Memory B cell (primary cell): Measurements from ENCODE around the gene GOLGA8A.
"Not testable (repeated sequence)": the region's sequence is repeated elsewhere in the genome, so short reads cannot be mapped to it uniquely, and the experiment has no call there.

Experiments
- ATAC-seq: fragments of 150-1000 bp; cut with Tn5 transposase; 2 replicates; pipeline ENCODE4 v1.10.0; 2021; ENCODE audit warnings: low read depth, mild to moderate bottlenecking, moderate library complexity
- DNase-seq, 2 donors: peaks; one replicate each; pipeline ENCODE4 v3.0.0; 2022; ENCODE audit warnings: low spot score in 2 of 2
- H3K27ac Mint-ChIP-seq: one replicate; pipeline ENCODE4 v1.8.0; 2022; ENCODE audit warnings: mild to moderate bottlenecking, moderate library complexity, mixed read lengths
- H3K27me3 Mint-ChIP-seq: one replicate; pipeline ENCODE4 v1.8.0; 2022; ENCODE audit warnings: mixed read lengths
- H3K36me3 Mint-ChIP-seq: one replicate; pipeline ENCODE4 v1.8.0; 2022; ENCODE audit warnings: mild to moderate bottlenecking, mixed read lengths
- H3K4me1 Mint-ChIP-seq: one replicate; pipeline ENCODE4 v1.8.0; 2022; ENCODE audit warnings: mixed read lengths
- H3K4me3 Mint-ChIP-seq: one replicate; pipeline ENCODE4 v1.8.0; 2022; ENCODE audit warnings: mild to moderate bottlenecking, moderate library complexity, mixed read lengths
- H3K9me3 Mint-ChIP-seq: one replicate; pipeline ENCODE4 v1.8.0; 2022; ENCODE audit warnings: mixed read lengths

GOLGA8A gene

DNA sequence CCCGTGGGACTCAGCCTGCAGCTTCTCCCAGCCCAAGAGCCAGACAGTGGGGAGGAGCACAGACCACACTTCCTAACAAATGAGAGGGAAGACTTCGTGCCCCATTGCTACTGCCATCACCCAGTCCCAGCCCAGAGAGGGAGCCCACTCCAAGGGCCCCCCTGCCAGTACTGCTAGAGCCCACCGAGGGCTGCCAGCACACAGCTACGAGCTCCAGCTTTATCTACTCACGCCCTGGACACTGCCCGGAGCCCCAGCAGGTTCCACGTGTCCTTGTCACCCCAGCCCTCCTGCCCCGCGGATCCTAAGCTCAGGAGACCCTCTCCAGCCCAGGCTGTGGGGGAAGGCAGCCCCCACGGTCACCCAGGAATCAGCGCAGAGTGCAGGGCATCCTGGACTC lies 1.9 kb downstream of the GOLGA8A start:
- peaks cover 16% of the 10 kb centered on the region for H3K4me1 Mint-ChIP-seq
- no peaks in the 10 kb centered on the region for H3K9me3 Mint-ChIP-seq
- DNase-seq (no peak), ATAC-seq (no peak)
- no peaks in the 10 kb centered on the region for H3K27me3 Mint-ChIP-seq
- H3K27ac Mint-ChIP-seq: no peak overlapping the region
- H3K4me3 Mint-ChIP-seq: peak overlapping the region; percentile 44
- H3K36me3 Mint-ChIP-seq: peaks cover 8% of the 10 kb centered on the region

- peaks cover 18% of the 10 kb centered on the region for H3K4me1 Mint-ChIP-seq
These were observed 2.8 kb downstream of the GOLGA8A start for GRCh38 chr15:34434627-34435305.

DNA sequence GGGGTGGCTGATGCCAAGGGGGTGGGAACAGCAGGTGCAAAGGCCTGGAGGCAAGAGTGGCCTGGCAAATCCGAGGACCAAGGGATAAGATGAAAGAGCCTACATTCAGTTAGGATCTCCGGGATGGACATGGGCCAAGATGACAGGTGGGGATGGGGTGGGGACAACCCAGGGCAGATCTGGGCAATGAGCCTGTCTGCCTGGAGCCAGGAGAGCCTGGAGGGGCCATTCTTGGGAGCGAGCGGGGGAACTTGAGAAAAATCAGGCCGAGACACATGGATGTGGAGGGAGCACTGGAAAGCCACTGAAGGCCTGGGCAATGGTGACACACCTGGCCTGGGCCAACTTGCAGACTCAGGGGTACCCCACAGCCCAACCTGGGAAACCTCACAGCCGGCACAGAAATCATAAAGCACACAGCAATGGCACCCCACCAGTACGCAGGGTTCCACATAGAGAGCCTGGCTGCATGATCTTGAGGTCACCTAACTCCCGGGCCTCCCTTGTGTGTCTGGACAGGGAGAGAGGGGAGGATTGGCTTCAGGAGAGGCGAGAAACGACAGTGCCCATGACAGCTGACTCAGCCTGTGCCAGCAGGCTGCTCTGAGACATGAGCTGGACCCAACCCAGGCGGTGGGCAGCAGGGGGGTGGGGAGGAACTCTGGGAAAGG lies 3.5 kb downstream of the GOLGA8A start:
- not testable (repeated sequence) for H3K27ac Mint-ChIP-seq, ATAC-seq, H3K27me3 Mint-ChIP-seq, H3K9me3 Mint-ChIP-seq, H3K36me3 Mint-ChIP-seq, H3K4me3 Mint-ChIP-seq, DNase-seq
- H3K4me1 Mint-ChIP-seq: peaks cover 18% of the 10 kb centered on the region

More at GRCh38 chr15:34434627-34435305, 2.8 kb downstream of the GOLGA8A start:
- Mint-ChIP-seq H3K36me3 (peaks cover 8% of the 10 kb centered on the region), H3K27me3 (no peaks in the 10 kb centered on the region), H3K4me3 (no peak overlapping the region), H3K9me3 (no peaks in the 10 kb centered on the region), H3K27ac (no peak overlapping the region)
- DNase-seq (no peak), ATAC-seq (no peak)

DNA sequence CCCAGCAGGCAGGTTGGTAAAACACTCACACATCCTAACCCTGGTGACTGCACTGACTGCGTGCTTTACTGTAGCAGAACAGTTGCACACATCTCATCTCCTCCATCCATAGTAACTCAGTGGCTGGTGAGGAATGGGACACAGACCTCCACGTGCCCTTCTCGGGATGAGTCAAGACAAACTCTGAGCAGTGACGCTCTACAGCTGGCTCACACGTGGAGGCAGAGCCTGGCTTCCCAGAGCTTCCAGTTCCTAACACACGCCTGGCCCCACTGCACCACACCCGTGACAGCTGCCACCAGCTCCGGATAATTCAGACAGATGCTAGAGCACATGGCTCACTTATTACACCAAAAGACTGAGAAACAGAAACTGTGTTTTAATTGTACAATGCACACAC lies 7.0 kb downstream of the GOLGA8A start:
- ATAC-seq, H3K27ac Mint-ChIP-seq, H3K27me3 Mint-ChIP-seq, DNase-seq, H3K4me3 Mint-ChIP-seq, H3K9me3 Mint-ChIP-seq: not testable (repeated sequence)
- peaks cover 11% of the 10 kb centered on the region for H3K36me3 Mint-ChIP-seq
- H3K4me1 Mint-ChIP-seq: peaks cover 14% of the 10 kb centered on the region

DNA sequence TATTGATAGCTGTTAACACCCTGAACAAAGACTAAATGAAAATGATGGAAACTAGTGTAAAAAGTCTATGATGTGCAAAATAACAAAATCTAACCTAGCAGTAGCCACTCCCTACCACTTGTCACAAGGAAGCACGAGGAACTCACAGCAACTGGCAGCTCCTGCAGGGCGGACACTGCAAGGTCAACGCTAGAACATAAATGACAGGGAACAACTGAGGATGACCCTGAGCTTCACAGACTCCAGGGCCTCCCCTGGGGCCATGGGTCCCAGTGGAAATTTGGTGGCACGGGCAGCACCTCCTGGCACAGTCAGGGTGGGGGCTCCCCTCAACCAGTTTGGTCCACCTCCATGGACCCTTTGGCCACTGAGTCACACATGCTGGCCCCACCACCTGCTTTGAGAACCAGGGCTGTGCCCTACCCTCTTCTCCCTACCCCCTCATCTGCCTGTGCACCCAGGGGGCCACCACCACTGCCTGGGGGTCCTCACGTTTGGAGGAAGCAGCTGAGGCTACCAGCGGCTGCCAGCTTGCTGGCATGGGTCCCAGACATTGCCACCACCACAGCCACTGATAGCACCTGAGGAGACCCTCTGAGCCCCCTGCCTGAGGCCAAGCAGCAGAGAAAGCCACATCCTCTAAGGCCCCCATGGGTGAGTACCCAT lies 14.1 kb downstream of the GOLGA8A start:
- not testable (repeated sequence) for DNase-seq, H3K36me3 Mint-ChIP-seq, H3K27me3 Mint-ChIP-seq, H3K4me1 Mint-ChIP-seq, H3K4me3 Mint-ChIP-seq, ATAC-seq, H3K9me3 Mint-ChIP-seq, H3K27ac Mint-ChIP-seq

DNA sequence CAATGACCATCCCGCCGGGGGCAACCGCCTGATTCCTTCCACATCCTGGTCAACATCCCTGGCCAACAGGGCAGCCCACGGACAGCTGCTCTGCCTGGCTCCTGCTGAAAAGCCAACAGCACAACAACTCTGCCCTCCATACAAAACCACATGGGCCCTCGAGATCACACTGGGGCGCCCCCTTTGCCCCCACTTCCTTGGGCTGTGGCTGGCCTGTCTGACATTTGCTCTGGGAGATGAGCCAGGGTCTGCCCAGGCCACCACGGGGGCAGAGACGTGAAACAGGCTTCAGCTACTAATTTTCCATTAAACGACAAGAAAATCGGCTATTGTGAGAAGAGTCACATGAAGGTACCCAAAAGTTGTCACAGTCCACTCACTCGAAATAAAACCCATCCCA lies 16.7 kb downstream of the GOLGA8A start:
- not testable (repeated sequence) for H3K27me3 Mint-ChIP-seq, H3K9me3 Mint-ChIP-seq

GRCh38 chr15:34418435-34418834 lies 19.2 kb downstream of the GOLGA8A start:
- not testable (repeated sequence) for H3K4me3 Mint-ChIP-seq, H3K27ac Mint-ChIP-seq, H3K4me1 Mint-ChIP-seq, ATAC-seq, H3K27me3 Mint-ChIP-seq, DNase-seq, H3K9me3 Mint-ChIP-seq, H3K36me3 Mint-ChIP-seq

More for the DNA sequence above, 16.7 kb downstream of the GOLGA8A start:
- H3K4me3 Mint-ChIP-seq, H3K36me3 Mint-ChIP-seq, H3K27ac Mint-ChIP-seq, ATAC-seq, DNase-seq, H3K4me1 Mint-ChIP-seq: not testable (repeated sequence)

DNA sequence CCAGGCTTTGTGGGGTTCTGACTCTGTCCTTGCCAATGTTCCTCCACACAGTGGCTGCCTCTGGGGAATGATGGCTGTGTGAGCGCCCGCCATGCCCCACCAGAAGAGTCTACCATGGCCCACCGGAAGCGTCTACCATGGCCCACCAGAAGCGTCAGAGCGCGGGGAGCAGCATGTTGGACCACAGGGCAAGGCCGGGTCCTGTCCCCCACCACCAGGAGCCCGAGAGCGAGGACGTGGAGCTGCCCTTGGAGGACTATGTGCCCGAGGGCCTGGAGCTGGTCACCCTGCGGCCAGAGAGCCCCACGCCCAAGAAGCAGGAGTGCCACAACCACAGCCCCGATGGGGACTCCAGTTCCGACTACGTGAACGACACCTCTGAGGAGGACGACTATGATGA lies 28.1 kb downstream of the GOLGA8A start:
- DNase-seq, ATAC-seq, H3K4me1 Mint-ChIP-seq, H3K9me3 Mint-ChIP-seq, H3K4me3 Mint-ChIP-seq, H3K27ac Mint-ChIP-seq, H3K36me3 Mint-ChIP-seq, H3K27me3 Mint-ChIP-seq: not testable (repeated sequence)

- H3K27ac Mint-ChIP-seq, H3K9me3 Mint-ChIP-seq, DNase-seq, ATAC-seq, H3K36me3 Mint-ChIP-seq, H3K4me1 Mint-ChIP-seq, H3K4me3 Mint-ChIP-seq, H3K27me3 Mint-ChIP-seq: not testable (repeated sequence)
These were observed 28.6 kb downstream of the GOLGA8A start for GRCh38 chr15:34408973-34409372.

DNA sequence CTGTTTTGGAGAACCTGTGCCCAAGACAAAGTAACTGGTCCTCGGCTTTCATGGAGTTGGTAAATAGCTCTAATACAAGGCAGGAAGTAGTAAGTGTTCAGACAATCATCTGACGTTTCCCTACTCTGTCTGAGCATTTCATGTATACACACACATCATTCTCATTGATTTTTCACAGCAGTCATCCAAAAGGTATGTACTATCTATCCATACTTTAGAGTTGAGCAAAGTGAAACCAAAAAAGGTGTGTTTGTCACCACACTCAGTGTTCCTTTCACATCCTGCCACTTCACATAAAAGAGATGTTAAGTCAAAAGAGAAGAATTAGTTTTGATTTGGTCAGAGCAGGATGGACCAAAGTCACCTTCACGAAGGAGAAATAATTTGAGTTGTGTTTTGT lies 33.7 kb downstream of the GOLGA8A start:
- H3K4me1 Mint-ChIP-seq, H3K4me3 Mint-ChIP-seq, H3K9me3 Mint-ChIP-seq, H3K27me3 Mint-ChIP-seq, DNase-seq, ATAC-seq, H3K27ac Mint-ChIP-seq, H3K36me3 Mint-ChIP-seq: not testable (repeated sequence)

DNA sequence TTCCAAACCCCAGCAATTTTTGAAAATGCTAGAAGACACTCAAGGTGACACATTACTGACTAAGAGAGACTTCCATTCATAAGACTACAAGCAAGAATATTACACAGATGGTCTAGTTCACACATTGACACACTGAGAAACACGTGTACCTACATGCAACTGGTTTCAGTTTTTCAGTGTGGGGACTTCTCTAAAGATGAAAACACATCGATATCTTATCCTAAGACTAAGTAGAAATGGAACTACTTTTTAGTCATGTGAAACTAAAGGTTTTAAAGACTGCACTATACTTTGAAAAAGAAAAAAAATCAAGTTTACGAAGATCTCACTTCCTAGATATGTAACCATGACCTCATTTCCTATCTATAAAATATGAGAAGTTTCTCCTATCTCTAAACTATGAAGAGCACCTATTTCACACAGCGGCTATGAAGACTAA lies 34.4 kb downstream of the GOLGA8A start:
- not testable (repeated sequence) for H3K36me3 Mint-ChIP-seq, H3K4me3 Mint-ChIP-seq, ATAC-seq

GRCh38 chr15:34397637-34398259 lies 39.9 kb downstream of the GOLGA8A start:
- H3K9me3 Mint-ChIP-seq, H3K27ac Mint-ChIP-seq, ATAC-seq, H3K27me3 Mint-ChIP-seq, DNase-seq, H3K4me3 Mint-ChIP-seq, H3K36me3 Mint-ChIP-seq, H3K4me1 Mint-ChIP-seq: not testable (repeated sequence)

More for the DNA sequence above, 34.4 kb downstream of the GOLGA8A start:
- H3K27ac Mint-ChIP-seq, H3K9me3 Mint-ChIP-seq, H3K27me3 Mint-ChIP-seq, DNase-seq, H3K4me1 Mint-ChIP-seq: not testable (repeated sequence)

- not testable (repeated sequence) for ATAC-seq, H3K27me3 Mint-ChIP-seq, DNase-seq, H3K4me1 Mint-ChIP-seq, H3K4me3 Mint-ChIP-seq, H3K36me3 Mint-ChIP-seq, H3K9me3 Mint-ChIP-seq, H3K27ac Mint-ChIP-seq
These were observed 44.6 kb downstream of the GOLGA8A start for GRCh38 chr15:34392981-34393380.

- not testable (repeated sequence) for H3K9me3 Mint-ChIP-seq, H3K27ac Mint-ChIP-seq, H3K36me3 Mint-ChIP-seq, DNase-seq, H3K4me1 Mint-ChIP-seq, H3K4me3 Mint-ChIP-seq, ATAC-seq, H3K27me3 Mint-ChIP-seq
These were observed 48.0 kb downstream of the GOLGA8A start for GRCh38 chr15:34389594-34390086.
